G401.6 (cell line): Measurements from ENCODE around the gene PAX1.

Experiments
- FAIRE-seq: peaks from 2 replicates; lab custom pipeline; 2012; peaks lifted over from hg19 to GRCh38; lab: Jason Lieb, UNC

Gene PAX1

DNA sequence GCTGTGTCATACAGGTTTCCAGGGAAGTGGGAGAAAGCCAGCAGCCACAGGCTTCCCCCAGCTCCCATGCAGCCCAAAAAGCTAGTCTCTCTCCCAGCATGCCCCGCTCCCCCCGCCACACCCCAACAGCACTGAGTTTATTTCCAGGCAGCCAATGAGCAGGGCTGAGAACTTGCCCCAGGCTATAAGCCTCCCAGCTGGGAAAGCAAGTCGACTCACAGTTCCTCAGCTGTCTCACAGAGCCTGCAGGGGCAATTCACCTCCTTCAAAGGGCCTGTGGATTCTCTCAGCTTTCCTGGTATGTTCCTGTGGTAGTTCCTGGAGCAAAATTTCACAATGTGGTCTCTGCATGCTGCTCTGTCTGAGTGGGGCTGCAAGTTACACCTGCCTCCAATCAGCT is 34.2 kb downstream of the PAX1 start:
- no peak for FAIRE-seq

DNA sequence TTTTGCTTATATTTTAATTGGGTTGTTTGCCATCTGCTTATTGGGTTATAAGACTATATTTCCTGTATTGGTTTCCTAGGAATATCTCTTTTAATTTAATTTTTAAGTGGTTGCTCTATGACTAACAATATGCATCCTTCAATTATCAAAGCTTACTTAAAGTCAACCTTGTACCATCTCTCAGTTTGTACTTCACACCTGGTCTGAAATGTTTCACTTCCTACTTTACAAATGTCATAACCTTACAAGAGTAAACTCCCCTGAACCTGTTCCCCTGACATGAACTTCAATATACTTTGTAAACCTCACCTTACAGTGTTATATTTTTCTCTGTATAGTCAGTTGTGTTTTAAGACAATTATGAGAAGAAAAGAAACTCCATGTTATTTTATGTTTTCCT is 35.8 kb downstream of the PAX1 start:
- FAIRE-seq, result no peak

DNA sequence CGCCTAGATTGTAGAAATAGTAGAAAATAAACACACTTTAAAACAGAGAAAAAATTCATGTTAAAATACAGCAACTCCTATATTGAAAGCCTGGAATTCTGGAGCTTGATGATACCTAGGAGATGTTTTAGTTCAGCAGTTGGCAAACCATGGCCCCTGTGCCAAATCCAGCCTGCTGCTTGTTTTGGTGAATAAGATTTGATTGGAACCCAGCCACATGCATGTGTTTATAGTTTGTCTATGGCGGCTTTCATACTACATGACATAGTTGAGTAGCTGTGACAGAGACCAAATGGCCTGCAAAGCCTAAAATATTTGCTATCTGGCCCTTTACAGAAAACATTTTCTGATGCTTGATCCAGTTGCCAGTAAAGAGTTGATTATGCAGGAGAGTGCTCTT is 57.2 kb downstream of the PAX1 start:
- FAIRE-seq, result no peak

DNA sequence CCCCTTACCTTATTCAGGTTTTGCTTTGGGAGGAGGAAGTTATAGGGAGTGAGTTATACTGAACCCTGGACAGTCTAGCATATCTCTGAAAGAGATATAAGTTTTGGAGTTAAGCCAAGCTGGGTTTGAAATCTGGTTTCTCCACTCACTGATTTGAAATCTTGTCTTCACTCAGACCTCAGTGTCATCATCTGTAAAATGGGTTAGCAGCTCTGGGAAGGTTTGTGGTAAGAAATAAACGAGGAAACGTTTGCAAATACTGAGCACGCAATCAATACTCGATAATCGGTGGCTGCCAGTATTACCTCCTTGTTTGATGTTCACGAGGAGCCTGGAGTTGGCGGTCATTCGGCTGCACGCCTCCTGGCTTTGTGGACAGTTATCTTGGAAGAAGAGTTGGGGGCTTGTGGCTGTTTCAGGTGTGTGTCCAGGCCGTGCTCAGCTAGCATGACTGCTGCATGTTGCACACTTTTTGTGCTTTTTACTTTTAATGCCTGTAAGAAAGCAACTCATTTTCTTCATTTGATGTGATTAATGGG is 61.8 kb downstream of the PAX1 start:
- no peak for FAIRE-seq

DNA sequence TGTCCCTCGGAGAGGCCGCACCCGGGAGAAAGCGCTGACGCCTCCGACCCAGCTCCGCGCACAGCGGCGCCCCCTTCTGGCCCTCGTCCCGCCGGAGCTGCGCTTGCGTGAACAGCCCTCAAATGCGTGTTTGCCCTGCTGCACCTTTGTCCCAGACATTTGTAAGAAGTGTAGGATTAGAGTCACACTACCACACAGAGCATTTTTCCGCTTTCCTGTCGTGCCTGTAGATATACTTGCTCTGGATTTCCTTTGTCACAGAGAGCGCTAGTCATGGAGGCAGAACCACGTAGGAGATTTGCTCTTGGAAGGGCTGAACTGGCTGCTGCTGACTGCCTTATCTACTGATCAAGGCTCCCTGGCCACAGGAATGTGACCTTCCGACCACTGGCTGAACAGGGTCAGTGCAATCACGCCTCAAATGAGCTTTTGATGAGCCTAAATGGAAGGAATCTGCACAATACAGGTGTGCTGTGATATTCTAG is 62.3 kb downstream of the PAX1 start:
- no peak for FAIRE-seq
